SK-N-MC (cell line): Measurements from ENCODE around the gene EIF2B4.
"Not testable (repeated sequence)": the region's sequence is repeated elsewhere in the genome, so short reads cannot be mapped to it uniquely, and the experiment has no call there.

Experiments
- DNase-seq: peaks from one replicate; pipeline ENCODE4 v3.0.0-alpha.2; 2011; ENCODE audit warnings: low read depth, low spot score
- H3K27ac ChIP-seq: fragments of 200-600 bp; sonication (generic); 2 replicates; pipeline ENCODE4 v1.5.1; 2016; ENCODE audit warnings: mixed run types
- H3K36me3 ChIP-seq: fragments of 200-600 bp; sonication (generic); 2 replicates; pipeline ENCODE4 v1.6.1; 2017; ENCODE audit warnings: antibody characterized with exemption, low read length, mixed read lengths; ENCODE audit not compliant: insufficient read depth
- H3K4me3 ChIP-seq: fragments of 200-600 bp; sonication (generic); 2 replicates; pipeline ENCODE4 v1.5.1; 2016
- H3K9ac ChIP-seq: fragments of 200-600 bp; sonication (generic); 2 replicates; pipeline ENCODE4 v1.8.0; 2017; ENCODE audit warnings: mixed run types, mixed read lengths; ENCODE audit not compliant: insufficient read length
- H3K9me3 ChIP-seq: fragments of 200-600 bp; sonication (generic); 2 replicates; pipeline ENCODE4 v1.6.1; 2017; ENCODE audit warnings: low read depth, mild to moderate bottlenecking, antibody characterized with exemption, low read length, moderate library complexity, mixed read lengths
- EZH2 ChIP-seq: fragments of 200-600 bp; sonication (generic); IDR thresholded peaks from one replicate; pipeline ENCODE4 v1.6.1; 2017; ENCODE audit warnings: antibody characterized with exemption
- FOXP2 ChIP-seq: optimal IDR thresholded peaks from 2 replicates; pipeline ENCODE3; 2011; ENCODE audit warnings: mild to moderate bottlenecking, moderate library complexity; ENCODE audit not compliant: insufficient read depth; ENCODE audit errors: extremely low read length, control extremely low read depth
- POLR2AphosphoS5 ChIP-seq: IDR thresholded peaks from 2 replicates; pipeline ENCODE4 v1.6.1; 2012; ENCODE audit warnings: mild to moderate bottlenecking, low read depth, low read length, borderline replicate concordance

Gene EIF2B4

GRCh38 chr2:27335311-27335710, 34.8 kb downstream of the EIF2B4 start:
- H3K27ac ChIP-seq = no peak overlapping the region
- H3K9ac ChIP-seq = no peak overlapping the region
- TF ChIP-seq EZH2 (no peak), POLR2AphosphoS5 (no peak), FOXP2 (no peak)
- no peak overlapping the region for H3K4me3 ChIP-seq
- no peaks in the 10 kb centered on the region for H3K9me3 ChIP-seq
- DNase-seq = no peak
- H3K36me3 ChIP-seq = peaks cover 68% of the 10 kb centered on the region

- H3K4me3 ChIP-seq = no peak overlapping the region
- peaks cover 33% of the 10 kb centered on the region for H3K36me3 ChIP-seq
- H3K9me3 ChIP-seq = no peaks in the 10 kb centered on the region
- no peak for DNase-seq
- no peak overlapping the region for H3K9ac ChIP-seq
- H3K27ac ChIP-seq = no peak overlapping the region
- no peak for TF ChIP-seq POLR2AphosphoS5
- no peak for TF ChIP-seq EZH2
- TF ChIP-seq FOXP2 = no peak
These were observed 45.4 kb downstream of the EIF2B4 start for GRCh38 chr2:27324720-27325119.

GRCh38 chr2:27323596-27324285, 46.4 kb downstream of the EIF2B4 start:
- TF ChIP-seq POLR2AphosphoS5 (no peak), EZH2 (no peak), FOXP2 (no peak)
- no peak for DNase-seq
- peak overlapping the region; percentile 97 for H3K4me3 ChIP-seq
- peak overlapping the region; percentile 89 for H3K27ac ChIP-seq
- no peaks in the 10 kb centered on the region for H3K9me3 ChIP-seq
- H3K36me3 ChIP-seq = peaks cover 23% of the 10 kb centered on the region
- H3K9ac ChIP-seq = peak overlapping the region; percentile 99

- peak within 1 kb of the TSS; percentile 97 for H3K4me3 ChIP-seq
- H3K36me3 ChIP-seq = peaks cover 16% of the 10 kb centered on the region
- H3K9ac ChIP-seq = peak within 1 kb of the TSS; percentile 99
- TF ChIP-seq POLR2AphosphoS5 (peak; percentile 97), FOXP2 (no peak), EZH2 (no peak)
- H3K9me3 ChIP-seq = no peaks in the 10 kb centered on the region
- DNase-seq = no peak
- H3K27ac ChIP-seq = peak within 1 kb of the TSS; percentile 89
These were observed 47.2 kb downstream of the EIF2B4 start, which contains the start of gene MPV17 for GRCh38 chr2:27322766-27323595. MPV17 (minus strand) TSS chr2:27323097; CDS start chr2:27322517, 580 bp downstream.

GRCh38 chr2:27322301-27322765, 47.8 kb downstream of the EIF2B4 start:
- TF ChIP-seq POLR2AphosphoS5 (no peak), EZH2 (no peak), FOXP2 (no peak)
- Histone ChIP-seq H3K27ac (peak overlapping the region; percentile 89), H3K36me3 (peaks cover 11% of the 10 kb centered on the region), H3K9me3 (no peaks in the 10 kb centered on the region), H3K4me3 (peak overlapping the region; percentile 97), H3K9ac (peak overlapping the region; percentile 99)
- no peak for DNase-seq

GRCh38 chr2:27320958-27321543, 49.1 kb downstream of the EIF2B4 start:
- Histone ChIP-seq H3K9ac (no peak overlapping the region), H3K4me3 (no peak overlapping the region; the same call in 1 of the 2 replicates), H3K36me3 (peaks cover 1% of the 10 kb centered on the region; the same call in 1 of the 2 replicates), H3K9me3 (no peaks in the 10 kb centered on the region), H3K27ac (no peak overlapping the region)
- DNase-seq = no peak
- TF ChIP-seq POLR2AphosphoS5 = no peak
- TF ChIP-seq FOXP2 = no peak
- TF ChIP-seq EZH2 = no peak

GRCh38 chr2:27319839-27320238, 50.3 kb downstream of the EIF2B4 start:
- H3K4me3 ChIP-seq, H3K27ac ChIP-seq, H3K9ac ChIP-seq, DNase-seq, H3K9me3 ChIP-seq, H3K36me3 ChIP-seq: not testable (repeated sequence)

GRCh38 chr2:27316655-27317412, 53.3 kb downstream of the EIF2B4 start:
- H3K9ac ChIP-seq = no peak overlapping the region
- H3K4me3 ChIP-seq = no peak overlapping the region
- TF ChIP-seq EZH2 (no peak), FOXP2 (no peak), POLR2AphosphoS5 (no peak)
- DNase-seq = no peak
- H3K36me3 ChIP-seq = no peaks in the 10 kb centered on the region
- H3K27ac ChIP-seq = no peak overlapping the region
- no peaks in the 10 kb centered on the region for H3K9me3 ChIP-seq
